Adrenal gland (tissue), 5 donors: ENCODE results near the gene TANC1.

Experiments used
- POLR2A ChIP-seq, 2 donors: fragments of 450-650 bp; IDR thresholded peaks; one replicate each; pipeline ENCODE4 v1.6.1; 2017; ENCODE audit warnings: antibody characterized with exemption in 2 of 2, mild to moderate bottlenecking in 2 of 2, moderate library complexity in 1 of 2
- TF ChIP-seq, protein P1 (sequence below), 6 experiments: fragments of 450-650 bp in 4 of 6; fragments of 200-600 bp in 2 of 6; sonication (generic) in 1 of 6; IDR thresholded peaks; 1 replicate in 5 of 6; 2 replicates in 1 of 6; pipeline versions ENCODE4 v1.5.1 to v1.8.0; 2016 to 2021; ENCODE audit warnings: antibody characterized with exemption in 6 of 6, mild to moderate bottlenecking in 2 of 6, moderate library complexity in 1 of 6
- donor health status: DM: no; HTN: no; CAD: no.

DNA sequence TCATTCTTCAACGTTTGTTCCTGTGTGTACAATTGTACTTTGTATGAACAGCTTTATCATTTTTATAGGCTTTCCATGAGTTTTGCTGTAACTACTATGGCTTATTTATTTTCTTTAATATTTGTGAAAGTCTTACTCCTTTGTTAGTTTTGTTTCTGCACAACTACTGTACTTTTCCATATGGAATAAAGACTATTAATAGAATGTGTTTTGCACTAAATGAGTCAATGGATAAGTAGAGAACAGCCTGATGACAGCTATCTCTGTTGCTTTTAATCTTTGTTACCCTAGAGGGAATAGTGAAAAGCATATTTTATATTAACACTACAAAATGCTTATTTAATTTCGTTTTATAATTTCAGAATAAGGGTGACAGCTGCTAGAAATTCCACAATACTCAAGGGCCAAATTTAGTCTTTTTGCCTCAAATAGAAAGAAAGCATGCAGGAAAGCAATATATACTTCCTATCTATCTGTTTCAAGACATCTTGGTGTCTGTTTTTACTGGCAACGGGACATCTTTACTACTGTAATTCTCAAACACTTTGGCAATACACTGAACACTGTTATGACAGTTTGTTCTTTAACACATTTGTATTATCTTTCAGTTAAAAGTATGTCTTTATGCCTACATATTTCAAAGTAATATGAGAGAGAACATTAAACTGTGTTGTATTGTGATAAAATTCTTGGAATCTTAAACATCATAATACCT, 264.2 kb downstream of the TANC1 start:
- TF ChIP-seq POLR2A (IDR thresholded peaks at IDR 0.05), result no peak
- TF ChIP-seq, protein P1, sequence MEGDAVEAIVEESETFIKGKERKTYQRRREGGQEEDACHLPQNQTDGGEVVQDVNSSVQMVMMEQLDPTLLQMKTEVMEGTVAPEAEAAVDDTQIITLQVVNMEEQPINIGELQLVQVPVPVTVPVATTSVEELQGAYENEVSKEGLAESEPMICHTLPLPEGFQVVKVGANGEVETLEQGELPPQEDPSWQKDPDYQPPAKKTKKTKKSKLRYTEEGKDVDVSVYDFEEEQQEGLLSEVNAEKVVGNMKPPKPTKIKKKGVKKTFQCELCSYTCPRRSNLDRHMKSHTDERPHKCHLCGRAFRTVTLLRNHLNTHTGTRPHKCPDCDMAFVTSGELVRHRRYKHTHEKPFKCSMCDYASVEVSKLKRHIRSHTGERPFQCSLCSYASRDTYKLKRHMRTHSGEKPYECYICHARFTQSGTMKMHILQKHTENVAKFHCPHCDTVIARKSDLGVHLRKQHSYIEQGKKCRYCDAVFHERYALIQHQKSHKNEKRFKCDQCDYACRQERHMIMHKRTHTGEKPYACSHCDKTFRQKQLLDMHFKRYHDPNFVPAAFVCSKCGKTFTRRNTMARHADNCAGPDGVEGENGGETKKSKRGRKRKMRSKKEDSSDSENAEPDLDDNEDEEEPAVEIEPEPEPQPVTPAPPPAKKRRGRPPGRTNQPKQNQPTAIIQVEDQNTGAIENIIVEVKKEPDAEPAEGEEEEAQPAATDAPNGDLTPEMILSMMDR (IDR thresholded peaks at IDR 0.05), result no peak
